Heart left ventricle (tissue), 16 donors: ENCODE results near the gene SPNS3. TPM values are rescaled to one million over a fixed set of nuclear protein-coding genes. Genes with fewer than 3 reads are reported as not detected.

Experiments used
- ATAC-seq, 4 donors: fragments of 200-7000 bp; cut with Tn5 transposase; one replicate each; pipeline ENCODE4 v1.9.1; 2020 to 2022; ENCODE audit warnings: moderate library complexity in 4 of 4, mild to moderate bottlenecking in 3 of 4, moderate number of reproducible peaks in 1 of 4
- DNase-seq, 5 donors: peaks; one replicate each; pipeline ENCODE4 v3.0.0-alpha.2; 2020
- H3K27ac ChIP-seq, 12 donors: fragments of 200-600 bp; sonication (generic) in 4 of 12; one replicate each; pipeline versions ENCODE4 v1.5.0 to v1.8.0; 2016 to 2022; ENCODE audit warnings: mild to moderate bottlenecking in 2 of 12
- H3K27me3 ChIP-seq, 9 donors: fragments of 200-600 bp; sonication (generic) in 2 of 9; one replicate each; pipeline versions ENCODE4 v1.5.1 to v1.8.0; 2016 to 2022; ENCODE audit warnings: mild to moderate bottlenecking in 3 of 9
- H3K36me3 ChIP-seq, 9 donors: fragments of 200-600 bp; sonication (generic) in 2 of 9; one replicate each; pipeline versions ENCODE4 v1.5.0 to v1.8.0; 2018 to 2022; ENCODE audit warnings: mild to moderate bottlenecking in 2 of 9
- H3K4me1 ChIP-seq, 12 donors: fragments of 200-600 bp; sonication (generic) in 4 of 12; one replicate each; pipeline versions ENCODE4 v1.5.0 to v1.8.0; 2016 to 2022; ENCODE audit warnings: mild to moderate bottlenecking in 3 of 12
- H3K4me3 ChIP-seq, 12 donors: fragments of 200-600 bp; sonication (generic) in 4 of 12; one replicate each; pipeline versions ENCODE4 v1.5.0 to v1.8.0; 2017 to 2022; ENCODE audit warnings: mild to moderate bottlenecking in 9 of 12, moderate library complexity in 4 of 12
- H3K9me3 ChIP-seq, 12 donors: fragments of 200-600 bp; sonication (generic) in 4 of 12; one replicate each; pipeline versions ENCODE4 v1.5.0 to v1.8.0; 2016 to 2022; ENCODE audit warnings: mild to moderate bottlenecking in 1 of 12
- CTCF ChIP-seq, 12 donors: fragments of 200-600 bp; sonication (generic) in 4 of 12; IDR thresholded peaks; one replicate each; pipeline versions ENCODE4 v1.5.0 to v1.8.0; 2018 to 2022; ENCODE audit warnings: antibody characterized with exemption in 12 of 12, mild to moderate bottlenecking in 5 of 12
- POLR2A ChIP-seq, 2 donors: fragments of 450-650 bp; IDR thresholded peaks; one replicate each; pipeline ENCODE4 v1.6.1; 2017; ENCODE audit warnings: antibody characterized with exemption in 2 of 2, mild to moderate bottlenecking in 2 of 2, moderate library complexity in 2 of 2
- WGBS, 4 donors: extraction: QIAGEN DNeasy Blood & Tissue Kit in 2 of 4; methylation state at CpG; one replicate each; pipeline versions ENCODE4 v1.1.5 to v1.1.7; 2013 to 2018; 5-methylcytosine and 5-hydroxymethylcytosine counted together
- intact Hi-C, 10 donors: fragments of 100-400 bp; cut with DNase I; formaldehyde crosslinking; loops; one replicate each; pipeline versions ENCODE4 v1.11.1 to v1.14.2; 2022
- polyA plus RNA-seq, 2 donors: library from polyadenylated mRNA; stranded (reverse); fragments of 200-250 nt; gene quantifications; one replicate each; pipeline ENCODE4 v1.2.3, GENCODE V29; 2013
- total RNA-seq, 9 donors: library from RNA; depleted of rRNA in 2 of 9; stranded (reverse); fragments of >200 nt in 2 of 9; fragmentation: NEBNext Ultra II Directional in 3 of 9; extraction: Animal tissue kit (Norgen Biotek cat#: 25700) in 3 of 9; gene quantifications; one replicate each; pipeline versions ENCODE4 v1.1.0 to v1.2.4, GENCODE V29; 2016 to 2023
- donor health status: ischemic (EF 13 %, LVEDD 7.1; RV severe dilation, severe dysfunction).
- donor health status: healthy with polysubstance abuse.
- donor health status: DM: no; HTN: yes; CAD: no.
- donor health status: DM: no; HTN: no; CAD: no.
- donor health status: ischemic (EF 25% LVEDD 6.9; RV normal size, moderate dysfunction).
- donor health status: ischemic (EF 25% LVEDD 5.7; RV mildly dilated, moderate dysfunction).
- donor health status: healthy.
- donor health status: DM: yes; HTN: yes; CAD: no.
- donor health status: ischemic (EF 35%, LVEDD 5.7; RV mildly dilated, moderate dysfunction).
- donor health status: nonischemic (EF 11% LVEDD 7.7; RV severe dilation, severe dysfunction).
- donor health status: DM: yes; HTN: yes; CAD: no.
- donor health status: PGD.
- donor health status: ischemic (EF 29% LVEDD 5.4; RV normal size, mild dysfunction).
- donor health status: nonischemic (EF 23%, LVEDD 6.1; RV moderate dilation, normal function).

The SPNS3 gene
- total and polyA plus RNA-seq, 11 donors, result 0.23 to 1.9 (median 1.1) TPM; not detected in 3

GRCh38 chr17:4523946-4524345, 90.2 kb downstream of the SPNS3 start:
- WGBS, 4 donors, result 82 to 98% (median 84%) methylated on average over 8 of the region's 8 CpGs
- intact Hi-C loops, result no loop called here
- peaks cover 0 to 11% (median 0%) of the 10 kb centered on the region in 9 donors for H3K36me3 ChIP-seq
- no peak for TF ChIP-seq CTCF (IDR thresholded peaks at IDR 0.05)
- no peak for TF ChIP-seq POLR2A (IDR thresholded peaks at IDR 0.05)
- H3K4me3 ChIP-seq, result no peak overlapping the region
- no peaks in the 10 kb centered on the region for H3K9me3 ChIP-seq
- ATAC-seq, result no peak
- H3K27me3 ChIP-seq, result no peaks in the 10 kb centered on the region
- H3K27ac ChIP-seq, result peak overlapping the region in 5 of 12 donors; percentile 37 to 92 (median 85)
- no peak for DNase-seq
- H3K4me1 ChIP-seq, result peaks cover 8 to 66% (median 42%) of the 10 kb centered on the region in 12 donors

GRCh38 chr17:4525691-4526397, 92.1 kb downstream of the SPNS3 start:
- intact Hi-C loops, result no loop called here
- no peak for TF ChIP-seq CTCF (IDR thresholded peaks at IDR 0.05)
- TF ChIP-seq POLR2A (IDR thresholded peaks at IDR 0.05), result no peak

GRCh38 chr17:4527134-4527533, 93.4 kb downstream of the SPNS3 start:
- WGBS, 4 donors, result 69 to 83% (median 78%) methylated on average over 1 of the region's 1 CpG
- TF ChIP-seq POLR2A (IDR thresholded peaks at IDR 0.05) (no peak), CTCF (IDR thresholded peaks at IDR 0.05) (no peak)
- no peak overlapping the region for H3K4me3 ChIP-seq
- H3K9me3 ChIP-seq, result no peaks in the 10 kb centered on the region
- no peak for ATAC-seq
- H3K27me3 ChIP-seq, result no peaks in the 10 kb centered on the region
- no peak for DNase-seq
- H3K27ac ChIP-seq, result no peak overlapping the region
- peaks cover 11 to 64% (median 36%) of the 10 kb centered on the region in 12 donors for H3K4me1 ChIP-seq
- peaks cover 0 to 11% (median 0%) of the 10 kb centered on the region in 9 donors for H3K36me3 ChIP-seq
- intact Hi-C loops, result no loop called here

More at GRCh38 chr17:4525691-4526397, 92.1 kb downstream of the SPNS3 start:
- H3K9me3 ChIP-seq, result no peaks in the 10 kb centered on the region
- no peaks in the 10 kb centered on the region for H3K27me3 ChIP-seq
- DNase-seq (no peak), ATAC-seq (no peak)
- H3K4me3 ChIP-seq, result no peak overlapping the region
- H3K27ac ChIP-seq, result no peak overlapping the region
- WGBS, 4 donors, result 89 to 93% (median 91%) methylated on average over 11 of the region's 11 CpGs
- H3K36me3 ChIP-seq, result peaks cover 0 to 11% (median 0%) of the 10 kb centered on the region in 9 donors
- H3K4me1 ChIP-seq, result peaks cover 10 to 65% (median 38%) of the 10 kb centered on the region in 12 donors

GRCh38 chr17:4527566-4528125, 93.9 kb downstream of the SPNS3 start:
- H3K4me3 ChIP-seq, result no peak overlapping the region
- H3K27ac ChIP-seq, result no peak overlapping the region
- H3K27me3 ChIP-seq, result no peaks in the 10 kb centered on the region
- WGBS, 4 donors, result 65 to 80% (median 78%) methylated on average over 12 of the region's 12 CpGs
- peaks cover 0 to 11% (median 0%) of the 10 kb centered on the region in 9 donors for H3K36me3 ChIP-seq
- no peaks in the 10 kb centered on the region for H3K9me3 ChIP-seq
- DNase-seq, result no peak
- intact Hi-C loops, result no loop called here
- peaks cover 11 to 64% (median 33%) of the 10 kb centered on the region in 12 donors for H3K4me1 ChIP-seq
- no peak for TF ChIP-seq POLR2A (IDR thresholded peaks at IDR 0.05)
- TF ChIP-seq CTCF (IDR thresholded peaks at IDR 0.05), result no peak
- no peak for ATAC-seq
